CD4-positive, alpha-beta T cell (primary cell): ENCODE data around the gene GFOD1. TPM values are rescaled to one million over a fixed set of nuclear protein-coding genes. Genes with fewer than 3 reads are reported as not detected.

Experiments used
- ATAC-seq: fragments of 200-7000 bp; cut with Tn5 transposase; one replicate; pipeline ENCODE4 v1.10.0; 2022; ENCODE audit warnings: mild to moderate bottlenecking; ENCODE audit not compliant: poor library complexity
- CTCF ChIA-PET: fragments of 350-600 bp; sonication (Branson Sonifier 250); formaldehyde crosslinking; loops from one replicate; lab custom pipeline; 2021; ENCODE audit warnings: antibody characterized with exemption, inconsistent platforms; lab: Charles Lee
- POLR2A ChIA-PET: fragments of 350-600 bp; sonication (Branson Sonifier 250); formaldehyde crosslinking; loops from one replicate; lab custom pipeline; 2021; ENCODE audit warnings: antibody characterized with exemption, inconsistent platforms; lab: Charles Lee
- DNase-seq, 14 experiments: peaks; one replicate each; pipeline ENCODE4 v3.0.0-alpha.2; 2013 to 2020; ENCODE audit warnings: mixed read lengths in 2 of 14
- H3K27ac ChIP-seq, 2 donors: one replicate each; pipeline versions ENCODE4 v1.5.1 to v1.7.0; 2013; ENCODE audit warnings: low read length in 2 of 2, low read depth in 1 of 2, mild to moderate bottlenecking in 1 of 2
- H3K27me3 ChIP-seq, 2 experiments: 1 replicate in 1 of 2; 2 replicates in 1 of 2; pipeline versions ENCODE4 v1.6.1 to v1.7.0; 2013; ENCODE audit warnings: low read length in 2 of 2, control low read depth in 1 of 2, mild to moderate bottlenecking in 1 of 2, moderate library complexity in 1 of 2; ENCODE audit not compliant: insufficient read depth in 2 of 2, control insufficient read depth in 1 of 2
- H3K36me3 ChIP-seq: one replicate; pipeline ENCODE4 v1.6.1; 2013; ENCODE audit warnings: low read length, control low read depth; ENCODE audit not compliant: insufficient read depth
- H3K4me1 ChIP-seq: one replicate; pipeline ENCODE4 v1.6.1; 2013; ENCODE audit warnings: low read length, control low read depth; ENCODE audit not compliant: insufficient read depth
- H3K4me3 ChIP-seq: one replicate; pipeline ENCODE4 v1.5.1; 2013; ENCODE audit warnings: mild to moderate bottlenecking, low read length, moderate library complexity
- H3K9me3 ChIP-seq, 2 experiments: 1 replicate in 1 of 2; 2 replicates in 1 of 2; pipeline versions ENCODE4 v1.6.1 to v1.7.0; 2013; ENCODE audit warnings: low read length in 2 of 2, mild to moderate bottlenecking in 2 of 2, control low read depth in 1 of 2, moderate library complexity in 1 of 2; ENCODE audit not compliant: control insufficient read depth in 1 of 2, insufficient read depth in 1 of 2
- H3K27ac Mint-ChIP-seq: one replicate; pipeline ENCODE4 v1.8.0; 2020; ENCODE audit warnings: mixed read lengths
- H3K27me3 Mint-ChIP-seq: one replicate; pipeline ENCODE4 v1.8.0; 2021; ENCODE audit warnings: mixed read lengths
- H3K36me3 Mint-ChIP-seq: one replicate; pipeline ENCODE4 v1.8.0; 2021; ENCODE audit warnings: low read depth, mixed read lengths
- H3K4me1 Mint-ChIP-seq: one replicate; pipeline ENCODE4 v1.8.0; 2021; ENCODE audit warnings: low read depth, mixed read lengths
- H3K4me3 Mint-ChIP-seq: one replicate; pipeline ENCODE4 v1.8.0; 2020; ENCODE audit warnings: mild to moderate bottlenecking, mixed read lengths
- H3K9me3 Mint-ChIP-seq: one replicate; pipeline ENCODE4 v1.8.0; 2020; ENCODE audit warnings: mixed read lengths
- intact Hi-C, 2 experiments: fragments of 100-400 bp; cut with DNase I in 1 of 2; cut with micrococcal nuclease in 1 of 2; formaldehyde crosslinking; loops; one replicate each; pipeline versions ENCODE4 v1.15.1 to v1.9.0; 2023 to 2025; cut with DNase I, micrococcal nuclease
- total RNA-seq, 174 experiments: library from RNA in 2 of 174; stranded (reverse) in 2 of 174; gene quantifications; one replicate each; pipeline ENCODE4 v1.2.3 and lab custom pipeline; 2021 to 2026
- TF ChIP-seq, protein P1 (sequence below): fragments of 200-600 bp; IDR thresholded peaks from one replicate; pipeline ENCODE4 v1.8.0; 2022; ENCODE audit warnings: antibody characterized with exemption, mild to moderate bottlenecking

GFOD1 gene
- total RNA-seq, 2 experiments from 2014 or later: 1.3 to 2.0 TPM

GRCh38 chr6:13465734-13466133 lies 21.7 kb downstream of the GFOD1 start:
- ChIA-PET CTCF (no interaction called here), POLR2A (no interaction called here)
- Mint-ChIP-seq H3K9me3 (no peaks in the 10 kb centered on the region), H3K27me3 (no peaks in the 10 kb centered on the region), H3K4me1 (peaks cover 13% of the 10 kb centered on the region), H3K36me3 (no peaks in the 10 kb centered on the region), H3K4me3 (no peak overlapping the region), H3K27ac (no peak overlapping the region)
- no peak for ATAC-seq
- TF ChIP-seq, protein P1, sequence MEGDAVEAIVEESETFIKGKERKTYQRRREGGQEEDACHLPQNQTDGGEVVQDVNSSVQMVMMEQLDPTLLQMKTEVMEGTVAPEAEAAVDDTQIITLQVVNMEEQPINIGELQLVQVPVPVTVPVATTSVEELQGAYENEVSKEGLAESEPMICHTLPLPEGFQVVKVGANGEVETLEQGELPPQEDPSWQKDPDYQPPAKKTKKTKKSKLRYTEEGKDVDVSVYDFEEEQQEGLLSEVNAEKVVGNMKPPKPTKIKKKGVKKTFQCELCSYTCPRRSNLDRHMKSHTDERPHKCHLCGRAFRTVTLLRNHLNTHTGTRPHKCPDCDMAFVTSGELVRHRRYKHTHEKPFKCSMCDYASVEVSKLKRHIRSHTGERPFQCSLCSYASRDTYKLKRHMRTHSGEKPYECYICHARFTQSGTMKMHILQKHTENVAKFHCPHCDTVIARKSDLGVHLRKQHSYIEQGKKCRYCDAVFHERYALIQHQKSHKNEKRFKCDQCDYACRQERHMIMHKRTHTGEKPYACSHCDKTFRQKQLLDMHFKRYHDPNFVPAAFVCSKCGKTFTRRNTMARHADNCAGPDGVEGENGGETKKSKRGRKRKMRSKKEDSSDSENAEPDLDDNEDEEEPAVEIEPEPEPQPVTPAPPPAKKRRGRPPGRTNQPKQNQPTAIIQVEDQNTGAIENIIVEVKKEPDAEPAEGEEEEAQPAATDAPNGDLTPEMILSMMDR: no peak
- Histone ChIP-seq H3K36me3 (no peaks in the 10 kb centered on the region), H3K4me3 (no peak overlapping the region), H3K9me3 (no peaks in the 10 kb centered on the region), H3K4me1 (peaks cover 19% of the 10 kb centered on the region), H3K27ac (no peak overlapping the region), H3K27me3 (no peaks in the 10 kb centered on the region)
- intact Hi-C loops: no loop called here
- no peak for DNase-seq

GRCh38 chr6:13463941-13464340 lies 23.5 kb downstream of the GFOD1 start:
- no peak overlapping the region for H3K4me3 Mint-ChIP-seq
- H3K4me1 ChIP-seq: peaks cover 19% of the 10 kb centered on the region
- ATAC-seq (no peak), DNase-seq (no peak)
- no peak overlapping the region for H3K27ac Mint-ChIP-seq
- H3K36me3 Mint-ChIP-seq: no peaks in the 10 kb centered on the region
- H3K27ac ChIP-seq: no peak overlapping the region
- TF ChIP-seq, protein P1: no peak
- ChIA-PET POLR2A (no interaction called here), CTCF (no interaction called here)
- H3K4me3 ChIP-seq: no peak overlapping the region
- no peaks in the 10 kb centered on the region for H3K27me3 Mint-ChIP-seq
- H3K27me3 ChIP-seq: no peaks in the 10 kb centered on the region
- intact Hi-C loops: no loop called here
- no peaks in the 10 kb centered on the region for H3K9me3 ChIP-seq
- H3K4me1 Mint-ChIP-seq: peaks cover 13% of the 10 kb centered on the region
- H3K36me3 ChIP-seq: no peaks in the 10 kb centered on the region
- H3K9me3 Mint-ChIP-seq: no peaks in the 10 kb centered on the region

GRCh38 chr6:13463328-13463717 lies 24.1 kb downstream of the GFOD1 start:
- no peak overlapping the region for H3K27ac ChIP-seq
- ATAC-seq: no peak
- Mint-ChIP-seq H3K4me1 (peaks cover 13% of the 10 kb centered on the region), H3K36me3 (no peaks in the 10 kb centered on the region), H3K27me3 (no peaks in the 10 kb centered on the region), H3K9me3 (no peaks in the 10 kb centered on the region), H3K27ac (no peak overlapping the region), H3K4me3 (no peak overlapping the region)
- intact Hi-C loops: no loop called here
- no peaks in the 10 kb centered on the region for H3K27me3 ChIP-seq
- H3K9me3 ChIP-seq: no peaks in the 10 kb centered on the region
- H3K4me1 ChIP-seq: peaks cover 19% of the 10 kb centered on the region
- ChIA-PET POLR2A (interaction anchor here (1.7 kb wide), 1 partner anchor 9 kb away, joined by 8 read pairs; no protein-coding TSS in a partner anchor), CTCF (no interaction called here)
- no peaks in the 10 kb centered on the region for H3K36me3 ChIP-seq
- no peak for DNase-seq
- no peak overlapping the region for H3K4me3 ChIP-seq
- TF ChIP-seq, protein P1: no peak
